ENCODE results near the gene PTPN11.

- TF ChIP-seq GATA1 (IDR thresholded peaks at IDR 0.05; ENCODE audit: low read depth, low read length) (no peak), POLR2A (IDR thresholded peaks at IDR 0.05; ENCODE audit: low read length) (no peak)
These were observed 137.0 kb downstream of the PTPN11 start for GRCh38 chr12:112555621-112556233.

Data from erythroblast (primary cell).